ENCODE data around the gene FKBP1C. TPM values are rescaled to one million over a fixed set of nuclear protein-coding genes. Genes with fewer than 3 reads are reported as not detected.

Gene FKBP1C
- total and polyA plus RNA-seq, 2 of the 8 experiments (the other 6 are each of a cell fraction or from before 2014, with no cell fraction given), result 0.74 to 1.0 TPM

- no peak overlapping the region for H3K4me2 ChIP-seq (ENCODE audit: insufficient read depth in 1 of 2, low read depth in 2 of 2, low read length in 2 of 2)
- H2AK5ac ChIP-seq (ENCODE audit: low read depth, low read length), result no peak overlapping the region
- H2BK5ac ChIP-seq (ENCODE audit: low read depth, low read length), result no peak overlapping the region
- no peak overlapping the region for H2BK120ac ChIP-seq (replicated peaks; ENCODE audit: low read depth, low read length)
- H4K91ac ChIP-seq (replicated peaks; ENCODE audit: insufficient read length, low read length), result no peak overlapping the region
- H3K36me3 ChIP-seq (ENCODE audit: control insufficient read depth in 2 of 4, insufficient read depth in 4 of 4, low read length in 3 of 4), result no peaks in the 10 kb centered on the region
- H2BK12ac ChIP-seq (ENCODE audit: low read depth, low read length), result no peak overlapping the region
- no peak for FAIRE-seq
- H3K4ac ChIP-seq (replicated peaks; ENCODE audit: insufficient read length, low read depth, low read length), result no peak overlapping the region
- no peak overlapping the region for H3K18ac ChIP-seq (ENCODE audit: extremely low read depth, low read length)
- H3K23ac ChIP-seq (ENCODE audit: insufficient read length), result no peak overlapping the region
- H3K4me1 ChIP-seq (replicated peaks in 1 of 4; ENCODE audit: control insufficient read depth in 3 of 4, insufficient read depth in 4 of 4, low read length in 3 of 4), result no peaks in the 10 kb centered on the region
- POLR2A ChIA-PET (ENCODE audit: partially characterized antibody), result no interaction called here
- no peaks in the 10 kb centered on the region for H3K79me2 ChIP-seq (ENCODE audit: control insufficient read depth in 1 of 2, insufficient read depth in 2 of 2, low read length in 2 of 2)
- DNase-seq (ENCODE audit: low read depth in 1 of 2, low spot score in 2 of 2), result no peak
- no peak overlapping the region for H3K9ac ChIP-seq (replicated peaks in 1 of 4; ENCODE audit: extremely low read depth in 1 of 4, low read depth in 3 of 4, low read length in 3 of 4)
- no peak overlapping the region for H4K5ac ChIP-seq (ENCODE audit: insufficient read length, low read depth, low read length)
- no peak overlapping the region for H2AFZ ChIP-seq (ENCODE audit: low read length)
- no peaks in the 10 kb centered on the region for H3K9me3 ChIP-seq (ENCODE audit: insufficient read depth in 2 of 2, low read depth in 1 of 2, low read length in 1 of 2)
- H3K27me3 ChIP-seq (replicated peaks in 1 of 4; ENCODE audit: control insufficient read depth in 3 of 4, extremely low read depth in 1 of 4, insufficient read depth in 3 of 4, low read length in 3 of 4), result no peaks in the 10 kb centered on the region
- no peaks in the 10 kb centered on the region for H4K20me1 ChIP-seq (replicated peaks in 1 of 2; ENCODE audit: control insufficient read depth in 1 of 2, insufficient read depth in 2 of 2, low read length in 2 of 2)
- H4K8ac ChIP-seq (ENCODE audit: extremely low read depth, insufficient read depth, low read length), result no peak overlapping the region
- no peak overlapping the region for H3K14ac ChIP-seq (ENCODE audit: insufficient read length)
- TF ChIP-seq KDM1A (IDR thresholded peaks at IDR 0.05; ENCODE audit: borderline replicate concordance, low read length) (no peak), CBX5 (IDR thresholded peaks at IDR 0.05; ENCODE audit: low read depth, low read length) (no peak), SIN3A (conservative IDR thresholded peaks at IDR 0.05 in 1 of 2, IDR thresholded peaks at IDR 0.05 in 1 of 2; ENCODE audit: low read depth in 1 of 2, low read length in 2 of 2) (no peak)
- 100% methylated on average over 1 of the region's 1 CpG; no CpG with 5 or more reads in 1 of the 2 experiments for WGBS, 2 experiments (ENCODE audit: extremely low coverage in 1 of 2, insufficient coverage in 1 of 2, insufficient read length in 1 of 2, insufficient replicate concordance in 2 of 2, low coverage in 1 of 2, low lambda C conversion rate in 2 of 2, missing lambda C conversion rate in 1 of 2)
- no peaks in the 10 kb centered on the region for H3K23me2 ChIP-seq (ENCODE audit: low read depth, low read length)
- H3K79me1 ChIP-seq (ENCODE audit: low read depth, low read length), result no peaks in the 10 kb centered on the region
- no peak overlapping the region for H3K56ac ChIP-seq (replicated peaks; ENCODE audit: insufficient read length, low read depth, low read length)
- no peak overlapping the region for H3K27ac ChIP-seq (ENCODE audit: low read depth, low read length)
- no peak overlapping the region for H2BK15ac ChIP-seq (ENCODE audit: low read length)
- H3K4me3 ChIP-seq (ENCODE audit: extremely low read depth in 1 of 4, insufficient read depth in 2 of 4, low read depth in 3 of 4, low read length in 4 of 4), result no peak overlapping the region
- CTCF ChIA-PET (ENCODE audit: partially characterized antibody), result no interaction called here
- no peak overlapping the region for H2BK20ac ChIP-seq (ENCODE audit: low read length)
These were observed 37.1 kb upstream of the FKBP1C start for GRCh38 chr6:63174173-63174572.

All from H1 (cell line).